GM18517 (cell line): ENCODE measurements around the gene ANKRD30A.
"Not testable (repeated sequence)": the region's sequence is repeated elsewhere in the genome, so short reads cannot be mapped to it uniquely, and the experiment has no call there.

Source experiments
- ATAC-seq: cut with Tn5 transposase; IDR thresholded peaks from one replicate; pipeline ENCODE4 v1.9.1; 2021; ENCODE audit warnings: mild to moderate bottlenecking, moderate library complexity; ENCODE audit not compliant: unreplicated experiment

The ANKRD30A gene

GRCh38 chr10:37246637-37247036 lies 121.2 kb downstream of the ANKRD30A start:
- ATAC-seq, result no peak

DNA sequence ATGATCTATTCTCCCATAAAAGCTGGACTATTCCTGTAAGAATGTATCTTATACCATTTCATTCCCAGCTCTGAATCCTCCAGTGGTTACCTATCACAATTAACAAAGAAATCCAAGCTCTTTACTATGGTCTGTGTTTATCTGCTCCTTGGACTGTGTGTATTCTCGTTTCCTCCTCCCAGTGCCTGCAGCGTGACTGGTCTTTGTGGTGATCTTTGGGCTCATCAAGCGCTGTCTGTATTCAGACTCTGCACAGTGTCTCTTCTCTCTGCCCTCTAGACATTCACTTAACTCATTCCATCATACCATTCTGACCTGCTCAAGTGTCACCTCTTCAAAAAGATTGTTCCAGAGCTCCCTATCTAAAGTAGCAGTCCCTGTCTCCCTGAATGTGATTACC lies 130.4 kb downstream of the ANKRD30A start:
- ATAC-seq, result not testable (repeated sequence)

DNA sequence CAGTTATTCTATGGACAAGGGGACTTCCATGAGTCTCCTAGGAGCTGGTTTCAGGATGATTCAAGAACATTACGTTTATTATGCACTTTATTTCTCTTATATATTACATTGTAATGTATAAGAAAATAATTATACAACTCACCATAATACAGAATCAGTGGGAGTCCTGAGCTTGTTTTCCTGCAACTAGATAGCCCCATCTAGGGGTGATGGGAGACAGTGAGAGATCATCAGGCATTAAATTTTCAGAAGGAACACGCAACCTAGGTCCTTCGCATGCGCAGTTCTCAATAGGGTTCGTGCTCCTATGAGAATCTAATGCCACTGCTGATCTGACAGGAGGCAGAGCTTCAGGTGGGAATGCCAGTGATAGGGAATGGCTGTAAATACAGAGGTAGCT lies 137.9 kb downstream of the ANKRD30A start:
- ATAC-seq, result no peak

DNA sequence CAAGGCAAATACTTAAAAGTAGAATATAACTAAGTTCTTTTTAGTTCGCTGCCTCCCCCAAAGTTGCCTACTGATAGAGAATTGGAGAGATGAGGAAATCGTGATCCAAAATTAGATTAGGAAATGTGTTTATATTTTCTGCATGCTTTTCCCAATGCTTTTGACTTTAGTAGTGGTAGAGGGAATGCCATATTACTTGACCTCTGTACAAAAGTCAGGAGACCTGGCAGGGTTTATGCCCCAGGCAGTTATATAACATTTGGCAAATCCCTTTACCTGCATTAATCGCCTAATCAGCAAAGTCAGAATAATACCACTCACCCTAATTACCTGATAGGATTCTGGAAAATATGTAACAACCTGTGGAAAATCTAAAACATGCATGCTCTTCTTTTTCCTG lies 142.9 kb downstream of the ANKRD30A start:
- ATAC-seq, result no peak

GRCh38 chr10:37269554-37270256 lies 144.3 kb downstream of the ANKRD30A start:
- ATAC-seq, result no peak

DNA sequence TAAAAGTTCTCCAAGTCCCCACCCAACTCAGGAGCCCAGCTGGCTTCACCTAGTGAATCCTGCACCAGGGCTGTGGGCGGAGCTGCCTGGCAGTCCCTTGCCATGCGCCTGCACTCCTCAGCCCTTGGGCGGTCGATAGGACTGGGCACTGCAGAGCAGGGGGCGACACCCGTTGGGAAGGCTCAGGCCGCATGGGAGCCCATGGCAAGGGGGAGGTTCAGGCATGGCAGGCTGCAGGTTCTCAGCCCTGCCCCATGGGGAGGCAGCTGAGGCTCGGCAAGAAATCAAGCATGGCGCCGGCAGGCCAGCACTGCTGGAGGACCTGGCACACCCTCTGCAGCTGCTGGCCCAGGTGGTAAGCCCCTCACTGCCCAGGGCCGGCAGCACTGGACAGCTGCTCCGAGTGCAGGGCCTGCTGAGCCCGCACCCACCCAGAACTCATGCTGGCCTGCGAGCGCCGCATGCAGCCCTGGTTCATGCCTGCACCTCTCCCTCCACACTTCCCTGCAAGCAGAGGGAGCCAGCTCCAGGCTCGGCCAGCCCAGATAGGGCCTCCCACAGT lies 149.9 kb downstream of the ANKRD30A start:
- no peak for ATAC-seq

DNA sequence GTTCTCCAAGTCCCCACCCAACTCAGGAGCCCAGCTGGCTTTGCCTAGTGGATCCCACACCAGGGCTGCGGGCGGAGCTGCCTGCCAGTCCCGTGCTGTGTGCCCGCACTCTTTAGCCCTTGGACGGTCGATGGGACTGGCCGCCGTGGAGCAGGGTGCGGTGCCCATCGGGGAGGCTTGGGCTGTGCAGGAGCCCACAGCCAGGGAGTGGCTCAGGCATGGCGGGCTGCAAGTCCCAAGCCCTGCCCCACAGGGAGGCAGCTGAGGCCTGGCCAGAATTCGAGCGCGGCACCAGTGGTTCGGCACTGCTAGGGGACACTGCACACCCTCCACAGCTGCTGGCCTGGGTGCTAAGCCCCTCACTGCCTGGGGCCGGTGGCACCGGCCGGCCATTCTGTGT lies 159.7 kb downstream of the ANKRD30A start:
- ATAC-seq, result no peak

DNA sequence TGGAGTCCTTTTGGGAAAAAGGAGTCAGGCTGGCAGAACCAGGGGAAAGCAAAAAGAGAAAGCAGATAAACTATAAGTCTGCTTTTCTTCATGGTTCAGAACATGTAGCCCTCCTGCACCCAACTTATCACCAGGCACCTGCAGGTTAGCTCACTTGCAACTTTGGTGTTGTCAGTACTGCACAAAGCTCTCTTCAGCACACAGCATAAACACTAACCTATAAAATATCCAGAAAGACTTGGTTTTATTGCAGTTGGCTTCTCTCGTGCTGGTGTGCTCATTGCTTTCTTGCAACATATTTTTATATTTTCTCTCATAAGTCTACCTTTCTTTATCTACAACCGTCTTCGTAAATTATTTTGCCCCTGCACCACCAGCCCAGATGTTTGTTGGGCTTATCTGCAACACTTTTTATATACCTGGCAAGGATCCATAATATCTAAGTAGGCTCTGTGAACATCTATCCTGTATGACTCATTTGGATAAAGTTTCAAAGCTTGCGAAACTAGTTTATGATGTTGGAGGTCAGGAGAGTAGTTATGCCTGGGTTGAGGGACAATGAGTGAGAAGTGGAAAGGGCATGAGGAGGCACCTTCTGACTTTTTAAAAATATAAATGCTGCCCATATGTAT lies 164.6 kb downstream of the ANKRD30A start:
- ATAC-seq, result no peak

DNA sequence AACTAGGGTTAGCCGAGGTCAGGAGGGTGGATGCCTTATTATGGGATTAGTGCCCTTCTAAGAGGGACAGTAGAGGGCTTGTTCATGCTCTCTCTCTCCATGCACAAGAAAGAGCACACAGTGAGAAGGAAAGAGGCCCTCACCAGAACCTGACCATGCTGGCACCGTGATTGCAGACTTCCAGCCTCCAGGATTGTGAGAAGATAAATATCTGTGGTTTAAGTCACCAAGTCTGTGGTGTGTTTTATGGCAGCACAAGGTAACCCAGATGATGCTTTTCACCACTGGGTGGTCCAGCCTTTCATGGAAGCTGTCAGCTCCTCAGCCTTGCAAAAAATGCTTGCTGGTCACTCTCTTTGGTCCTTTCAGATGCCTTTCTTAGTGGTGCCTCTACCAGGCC lies 175.9 kb downstream of the ANKRD30A start:
- no peak for ATAC-seq

DNA sequence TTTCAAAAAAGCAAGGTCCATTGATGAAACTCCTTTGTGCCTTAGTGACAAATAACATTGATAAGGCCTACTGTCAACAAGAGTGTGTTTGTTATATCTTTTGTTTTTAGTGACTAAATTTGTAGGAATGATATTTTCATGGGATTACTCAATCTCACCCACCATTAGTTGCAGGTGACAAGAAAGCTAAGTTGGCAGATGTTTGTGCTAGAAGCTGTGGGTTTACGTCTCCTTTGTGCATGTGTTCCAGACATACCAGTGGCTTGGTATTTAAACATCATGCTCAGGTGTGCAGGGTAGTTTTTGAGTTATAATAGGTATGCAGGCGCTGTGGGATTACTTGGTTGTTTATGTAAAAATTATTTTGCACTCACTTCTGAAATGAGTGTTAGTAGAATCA lies 178.6 kb downstream of the ANKRD30A start:
- no peak for ATAC-seq

GRCh38 chr10:37314350-37314749 lies 189.0 kb downstream of the ANKRD30A start:
- ATAC-seq, result no peak

DNA sequence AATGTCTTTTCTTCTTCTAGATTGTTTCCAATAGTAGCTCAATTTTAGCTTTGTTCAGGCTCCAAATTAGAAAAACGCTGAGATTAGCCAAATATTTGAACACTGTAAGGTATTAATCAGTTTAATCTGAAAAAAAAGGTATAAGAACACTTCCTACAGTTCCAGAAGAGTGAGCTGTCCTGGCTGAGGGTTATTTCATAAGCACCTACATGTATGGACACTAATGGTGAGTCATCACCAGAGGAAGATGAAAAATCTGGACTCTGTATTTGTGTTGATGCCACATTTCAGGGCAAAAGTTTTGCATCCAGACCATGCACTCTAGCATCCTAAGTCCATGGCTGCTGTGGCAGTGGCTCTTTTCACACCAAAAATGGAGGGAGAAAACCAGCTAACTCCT lies 189.5 kb downstream of the ANKRD30A start:
- ATAC-seq, result no peak

DNA sequence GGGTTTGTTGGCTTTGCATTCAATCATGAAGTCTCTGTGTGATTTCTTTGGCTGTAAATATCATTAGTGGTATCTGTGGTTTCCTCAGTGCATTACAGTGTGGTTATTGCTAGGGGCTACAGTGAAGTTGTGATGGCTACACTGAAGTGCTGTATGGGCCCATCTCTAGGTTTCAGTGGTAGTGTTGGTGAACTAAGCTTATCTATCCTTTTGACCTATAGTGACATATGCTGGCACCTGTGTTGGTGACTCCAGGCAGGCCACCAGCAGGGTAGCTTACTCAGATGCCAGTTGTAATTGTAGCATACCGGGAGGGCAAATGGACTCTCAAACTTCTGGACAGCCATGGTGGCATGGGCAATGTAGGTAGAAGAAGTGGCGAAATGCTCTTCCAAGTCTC lies 219.0 kb downstream of the ANKRD30A start:
- ATAC-seq, result no peak

DNA sequence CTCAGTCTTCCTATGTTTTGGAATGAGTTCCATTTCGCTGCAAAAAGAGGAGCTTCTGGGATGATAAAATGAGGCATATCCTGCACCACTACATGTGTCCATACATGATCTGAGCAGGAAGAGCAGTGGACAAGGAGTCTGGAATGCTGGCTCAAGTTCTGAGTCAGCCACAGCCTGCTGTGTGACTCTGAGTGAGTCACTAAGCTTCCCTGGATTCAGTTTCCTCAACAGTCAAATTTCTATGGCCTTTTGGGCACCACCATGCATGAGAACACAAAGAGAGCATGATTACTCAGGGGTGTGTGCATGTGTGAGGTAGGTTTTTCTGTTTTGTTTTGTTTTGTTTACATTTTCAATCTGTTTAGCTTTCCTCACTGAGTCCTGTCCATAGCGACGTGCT lies 254.6 kb downstream of the ANKRD30A start:
- no peak for ATAC-seq

- ATAC-seq, result no peak
Observed at GRCh38 chr10:37381271-37381670, 255.9 kb downstream of the ANKRD30A start.

- no peak for ATAC-seq
Observed at GRCh38 chr10:37384923-37385322, 259.5 kb downstream of the ANKRD30A start.

DNA sequence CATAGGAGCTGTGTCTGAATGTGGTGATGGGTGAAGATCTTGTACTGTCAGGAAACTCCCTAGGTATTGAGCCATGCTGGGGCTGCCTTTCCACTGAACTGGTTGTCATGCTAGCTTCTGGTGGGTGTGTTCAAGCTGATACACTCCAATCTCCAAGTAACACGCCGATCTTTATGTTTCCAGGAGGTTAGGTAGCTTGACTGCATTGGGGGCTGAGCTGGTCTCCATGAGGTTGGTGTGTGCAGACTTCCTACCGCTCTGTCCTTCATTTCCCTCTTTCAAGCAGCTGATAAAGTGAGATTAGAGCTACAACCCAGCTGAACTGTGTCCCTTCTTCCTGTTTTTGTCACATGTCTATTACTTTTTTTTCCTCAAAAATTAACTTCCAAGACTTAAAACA lies 265.5 kb downstream of the ANKRD30A start:
- ATAC-seq, result no peak

GRCh38 chr10:37400774-37401173 lies 275.4 kb downstream of the ANKRD30A start:
- ATAC-seq, result not testable (repeated sequence)

GRCh38 chr10:37401225-37401624 lies 275.8 kb downstream of the ANKRD30A start:
- no peak for ATAC-seq

DNA sequence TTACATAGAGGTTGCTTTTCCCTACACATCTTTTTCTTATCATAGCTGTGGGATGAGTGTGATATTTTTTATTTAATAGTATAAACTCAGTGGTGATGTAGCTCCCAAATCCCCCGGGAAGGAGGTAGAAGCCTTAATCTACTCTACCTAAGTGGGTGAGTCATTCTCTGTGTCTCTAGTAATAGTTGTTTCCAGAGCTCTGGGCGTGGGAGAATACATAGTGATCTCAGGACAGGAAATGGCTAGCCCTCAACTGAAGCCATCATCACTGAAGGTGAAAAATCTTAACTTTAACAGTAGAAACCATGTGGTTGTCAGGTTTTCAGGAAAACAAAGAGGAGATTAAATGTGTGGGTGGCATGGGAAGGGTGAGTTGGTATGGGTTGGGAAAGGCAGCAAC lies 278.4 kb downstream of the ANKRD30A start:
- no peak for ATAC-seq
